ENCODE results near the gene HSPB6. TPM values are rescaled to one million over a fixed set of nuclear protein-coding genes. Genes with fewer than 3 reads are reported as not detected.

Gene HSPB6
- total and polyA plus RNA-seq, 7 donors: 303 to 1,308 (median 664) TPM

GRCh38 chr19:35716801-35717664 lies 39.8 kb downstream of the HSPB6 start:
- TF ChIP-seq CTCF (IDR thresholded peaks at IDR 0.05): peak; percentile 90
- DNase-seq (peak; percentile 90 to 93), ATAC-seq (peak; percentile 91 to 93 (median 92))
- intact Hi-C loops (cut with DNase I): loop anchor here (1.0 to 5.0 kb wide), 5 partner anchors 22 to 170 kb away; partner anchors contain the start of genes COX6B1 (in 1 of the 2) and TMEM147 (in 1 of the 2)
- Histone ChIP-seq H3K36me3 (ENCODE audit: insufficient read depth in 1 of 2, low read depth in 1 of 2) (peaks cover 0 to 22% of the 10 kb centered on the region in 2 donors), H3K27ac (peak overlapping the region; percentile 94), H3K4me1 (peaks cover 23% of the 10 kb centered on the region), H3K27me3 (ENCODE audit: insufficient read depth in 3 of 3, low read length in 2 of 3) (no peaks in the 10 kb centered on the region), H3K4me3 (peak overlapping the region; percentile 90), H3K9me3 (no peaks in the 10 kb centered on the region)
- WGBS, 3 donors: 0% methylated on average over 54 to 77 of the region's 77 CpGs

- no peaks in the 10 kb centered on the region for H3K27me3 ChIP-seq (ENCODE audit: insufficient read depth in 3 of 3, low read length in 2 of 3)
- peaks cover 0 to 13% of the 10 kb centered on the region in 2 donors for H3K36me3 ChIP-seq (ENCODE audit: insufficient read depth in 1 of 2, low read depth in 1 of 2)
- DNase-seq (peak; percentile 69 to 81), ATAC-seq (peak; percentile 34 to 60 (median 48))
- TF ChIP-seq CTCF (IDR thresholded peaks at IDR 0.05): no peak
- peaks cover 23% of the 10 kb centered on the region for H3K4me1 ChIP-seq
- H3K9me3 ChIP-seq: no peaks in the 10 kb centered on the region
- intact Hi-C loops (cut with DNase I): loop anchor here (2.0 to 5.0 kb wide), 3 partner anchors 21 to 169 kb away; partner anchors contain the start of genes COX6B1 (in 1 of the 2) and TMEM147 (in 1 of the 2)
- WGBS, 3 donors: 2 to 5% (median 4%) methylated on average over 47 to 52 of the region's 52 CpGs
- H3K27ac ChIP-seq: peak overlapping the region; percentile 94
- peak overlapping the region; percentile 90 for H3K4me3 ChIP-seq
These were observed 40.6 kb downstream of the HSPB6 start for GRCh38 chr19:35715981-35716800.

GRCh38 chr19:35715355-35715809 lies 41.4 kb downstream of the HSPB6 start:
- Histone ChIP-seq H3K27ac (peak overlapping the region; percentile 94), H3K36me3 (ENCODE audit: insufficient read depth in 1 of 2, low read depth in 1 of 2) (peaks cover 0 to 7% of the 10 kb centered on the region in 2 donors), H3K9me3 (no peaks in the 10 kb centered on the region), H3K4me1 (peaks cover 23% of the 10 kb centered on the region), H3K4me3 (peak overlapping the region; percentile 90), H3K27me3 (ENCODE audit: insufficient read depth in 3 of 3, low read length in 2 of 3) (no peaks in the 10 kb centered on the region)
- intact Hi-C loops (cut with DNase I): loop anchor here (5.0 kb wide), 2 partner anchors 68 to 168 kb away; partner anchors contain the start of genes COX6B1 (in 1 of the 2) and TMEM147 (in 1 of the 2)
- ATAC-seq (no peak), DNase-seq (no peak)
- TF ChIP-seq CTCF (IDR thresholded peaks at IDR 0.05): no peak
- WGBS, 3 donors: 71 to 90% (median 73%) methylated on average over 6 to 7 of the region's 7 CpGs

- no peak for DNase-seq
- intact Hi-C loops (cut with DNase I): loop anchor here (5.0 kb wide), 2 partner anchors 67 to 167 kb away; partner anchors contain the start of genes COX6B1 (in 1 of the 2) and TMEM147 (in 1 of the 2)
- Histone ChIP-seq H3K4me1 (peaks cover 20% of the 10 kb centered on the region), H3K4me3 (no peak overlapping the region), H3K27ac (no peak overlapping the region), H3K9me3 (no peaks in the 10 kb centered on the region), H3K36me3 (ENCODE audit: insufficient read depth in 1 of 2, low read depth in 1 of 2) (peaks cover 0 to 1% of the 10 kb centered on the region in 2 donors), H3K27me3 (ENCODE audit: insufficient read depth in 3 of 3, low read length in 2 of 3) (no peaks in the 10 kb centered on the region)
- 72 to 81% (median 72%) methylated on average over 14 of the region's 14 CpGs for WGBS, 3 donors
- TF ChIP-seq CTCF (IDR thresholded peaks at IDR 0.05): no peak
- ATAC-seq: no peak
These were observed 42.1 kb downstream of the HSPB6 start for GRCh38 chr19:35714601-35715354.

Measured in psoas muscle (tissue), 8 donors.